OCI-LY1 (cell line): ENCODE measurements around the gene PGF.

Experiments
- H2AFZ ChIP-seq: fragments of 200-600 bp; sonication (generic), shearing (Covaris generic); 2 replicates; pipeline ENCODE4 v1.6.0; 2014; ENCODE audit warnings: antibody characterized with exemption, mild to moderate bottlenecking, low read length
- H3F3A ChIP-seq: fragments of 200-600 bp; sonication (generic), shearing (Covaris generic); 2 replicates; pipeline ENCODE4 v1.6.0; 2014; ENCODE audit warnings: mild to moderate bottlenecking, antibody characterized with exemption, low read length, moderate library complexity; ENCODE audit not compliant: insufficient read depth
- H3K27ac ChIP-seq: fragments of 200-600 bp; sonication (generic); 2 replicates; pipeline ENCODE4 v1.5.1; 2014; ENCODE audit warnings: low read length, mixed run types, mild to moderate bottlenecking, low read depth; ENCODE audit not compliant: poor library complexity, severe bottlenecking
- H3K27me3 ChIP-seq: fragments of 200-600 bp; sonication (generic); 2 replicates; pipeline ENCODE4 v1.6.0; 2014; ENCODE audit warnings: antibody characterized with exemption, mild to moderate bottlenecking, low read length, moderate library complexity; ENCODE audit not compliant: insufficient read depth
- H3K36me3 ChIP-seq: fragments of 200-600 bp; sonication (generic); 2 replicates; pipeline ENCODE4 v1.6.1; 2014; ENCODE audit warnings: mild to moderate bottlenecking, antibody characterized with exemption, low read length, moderate library complexity, mixed read lengths; ENCODE audit not compliant: insufficient read depth
- H3K4me1 ChIP-seq: fragments of 200-600 bp; sonication (generic); 2 replicates; pipeline ENCODE4 v1.5.1; 2014; ENCODE audit warnings: mild to moderate bottlenecking, low read length, moderate library complexity; ENCODE audit not compliant: insufficient read depth, severe bottlenecking
- H3K4me2 ChIP-seq: fragments of 200-600 bp; sonication (generic), shearing (Covaris generic); 2 replicates; pipeline ENCODE4 v1.6.1; 2014; ENCODE audit warnings: low read length
- H3K4me3 ChIP-seq: fragments of 200-600 bp; sonication (generic); 2 replicates; pipeline ENCODE4 v1.5.1; 2014; ENCODE audit warnings: low read length, low read depth, mild to moderate bottlenecking, mixed read lengths; ENCODE audit not compliant: poor library complexity, severe bottlenecking
- H3K79me2 ChIP-seq: fragments of 200-600 bp; shearing (Covaris generic); 2 replicates; pipeline ENCODE4 v1.6.1; 2016; ENCODE audit warnings: mixed run types, low read length, mixed read lengths; ENCODE audit not compliant: insufficient read depth
- H3K9ac ChIP-seq: fragments of 200-600 bp; sonication (generic), shearing (Covaris generic); 2 replicates; pipeline ENCODE4 v1.6.1; 2014; ENCODE audit warnings: mild to moderate bottlenecking, low read length, mixed read lengths
- H3K9me2 ChIP-seq: fragments of 200-600 bp; sonication (generic), shearing (Covaris generic); 2 replicates; pipeline ENCODE4 v1.6.1; 2014; ENCODE audit warnings: low read depth, mild to moderate bottlenecking, low read length, mixed read lengths
- H3K9me3 ChIP-seq: fragments of 200-600 bp; shearing (Covaris generic); 2 replicates; pipeline ENCODE4 v1.6.1; 2014; ENCODE audit warnings: low read length, mixed read lengths
- H4K20me1 ChIP-seq: fragments of 200-600 bp; sonication (generic), shearing (Covaris generic); 2 replicates; pipeline ENCODE4 v1.6.0; 2016; ENCODE audit warnings: mild to moderate bottlenecking, low read length; ENCODE audit not compliant: insufficient read depth
- EZH2 ChIP-seq: fragments of 200-600 bp; sonication (generic), shearing (Covaris generic); IDR thresholded peaks from 2 replicates; pipeline ENCODE4 v1.8.0; 2017; ENCODE audit warnings: borderline replicate concordance, mixed run types, mild to moderate bottlenecking, antibody characterized with exemption, low read length, moderate library complexity, mixed read lengths
- TF ChIP-seq, protein P1 (sequence below): fragments of 200-600 bp; sonication (generic), shearing (Covaris generic); IDR thresholded peaks from 2 replicates; pipeline ENCODE4 v1.5.1; 2017; ENCODE audit warnings: mild to moderate bottlenecking, antibody characterized with exemption, low read length, moderate library complexity, mixed read lengths

PGF gene

DNA sequence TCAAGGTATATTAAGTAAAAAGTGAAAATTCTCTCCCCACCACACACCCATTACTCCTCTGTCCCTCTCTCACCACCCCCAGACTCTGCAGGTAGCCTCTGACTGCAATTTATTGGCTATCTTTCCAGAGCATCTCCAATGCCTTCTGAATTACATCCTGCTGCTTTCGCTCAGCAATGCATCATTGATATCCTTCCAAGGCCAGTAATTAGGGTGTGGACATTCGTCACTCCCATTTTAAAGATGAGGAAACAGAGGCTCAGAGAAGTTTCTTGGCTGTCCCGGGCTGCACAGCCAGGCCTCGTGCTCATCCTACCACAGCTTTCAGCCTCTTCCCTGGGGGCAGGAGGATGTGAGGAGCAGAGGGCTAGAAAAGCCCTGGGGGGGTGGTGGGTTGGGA lies 23.6 kb upstream of the PGF start:
- H3K36me3 ChIP-seq: no peaks in the 10 kb centered on the region
- no peaks in the 10 kb centered on the region for H3K9me2 ChIP-seq
- H3K27ac ChIP-seq: no peak overlapping the region
- no peak overlapping the region for H3K4me2 ChIP-seq
- no peaks in the 10 kb centered on the region for H3K4me1 ChIP-seq
- H3K79me2 ChIP-seq: no peaks in the 10 kb centered on the region
- no peak overlapping the region for H3K9ac ChIP-seq
- no peaks in the 10 kb centered on the region for H3K9me3 ChIP-seq
- H2AFZ ChIP-seq: no peak overlapping the region
- H4K20me1 ChIP-seq: no peaks in the 10 kb centered on the region
- H3K4me3 ChIP-seq: no peak overlapping the region
- H3F3A ChIP-seq: no peaks in the 10 kb centered on the region
- no peak for TF ChIP-seq EZH2
- TF ChIP-seq, protein P1, sequence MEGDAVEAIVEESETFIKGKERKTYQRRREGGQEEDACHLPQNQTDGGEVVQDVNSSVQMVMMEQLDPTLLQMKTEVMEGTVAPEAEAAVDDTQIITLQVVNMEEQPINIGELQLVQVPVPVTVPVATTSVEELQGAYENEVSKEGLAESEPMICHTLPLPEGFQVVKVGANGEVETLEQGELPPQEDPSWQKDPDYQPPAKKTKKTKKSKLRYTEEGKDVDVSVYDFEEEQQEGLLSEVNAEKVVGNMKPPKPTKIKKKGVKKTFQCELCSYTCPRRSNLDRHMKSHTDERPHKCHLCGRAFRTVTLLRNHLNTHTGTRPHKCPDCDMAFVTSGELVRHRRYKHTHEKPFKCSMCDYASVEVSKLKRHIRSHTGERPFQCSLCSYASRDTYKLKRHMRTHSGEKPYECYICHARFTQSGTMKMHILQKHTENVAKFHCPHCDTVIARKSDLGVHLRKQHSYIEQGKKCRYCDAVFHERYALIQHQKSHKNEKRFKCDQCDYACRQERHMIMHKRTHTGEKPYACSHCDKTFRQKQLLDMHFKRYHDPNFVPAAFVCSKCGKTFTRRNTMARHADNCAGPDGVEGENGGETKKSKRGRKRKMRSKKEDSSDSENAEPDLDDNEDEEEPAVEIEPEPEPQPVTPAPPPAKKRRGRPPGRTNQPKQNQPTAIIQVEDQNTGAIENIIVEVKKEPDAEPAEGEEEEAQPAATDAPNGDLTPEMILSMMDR: no peak
- H3K27me3 ChIP-seq: peaks cover 6% of the 10 kb centered on the region; the same call in 1 of the 2 replicates

- Histone ChIP-seq H3K4me2 (no peak overlapping the region), H3K27ac (no peak overlapping the region)
Measured at GRCh38 chr14:74978416-74978947, 23.1 kb upstream of the PGF start.

DNA sequence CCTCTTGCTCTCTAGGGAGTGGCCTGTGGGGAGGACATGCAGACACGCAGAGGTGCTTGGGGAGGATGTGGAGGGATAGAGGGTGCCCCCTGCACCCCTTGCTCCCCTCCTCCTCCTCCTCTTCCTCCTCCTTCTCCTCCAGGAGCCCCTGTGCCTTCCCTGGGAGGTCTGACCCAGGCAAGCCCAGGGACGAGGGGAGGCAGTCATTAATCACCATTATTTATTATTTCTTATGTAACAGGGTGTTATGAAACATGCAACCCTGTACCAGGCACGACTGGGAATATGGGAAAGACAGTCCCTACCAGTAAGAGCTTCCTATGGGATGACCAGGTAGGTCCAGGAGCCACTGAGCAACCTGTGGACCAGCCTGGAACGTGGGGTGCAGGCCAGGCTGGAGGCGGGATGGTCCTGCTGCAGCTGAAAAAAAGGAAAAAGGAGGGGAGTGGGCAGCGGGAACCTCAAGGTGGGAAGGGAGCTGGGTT lies 22.5 kb upstream of the PGF start:
- Histone ChIP-seq H3K36me3 (no peaks in the 10 kb centered on the region), H3K79me2 (no peaks in the 10 kb centered on the region), H3K9me3 (no peaks in the 10 kb centered on the region), H3K9me2 (no peaks in the 10 kb centered on the region), H3K4me1 (no peaks in the 10 kb centered on the region), H3K4me2 (no peak overlapping the region), H2AFZ (no peak overlapping the region), H3K4me3 (no peak overlapping the region), H3K9ac (no peak overlapping the region), H4K20me1 (no peaks in the 10 kb centered on the region), H3F3A (no peaks in the 10 kb centered on the region), H3K27me3 (peaks cover 6% of the 10 kb centered on the region; the same call in 1 of the 2 replicates), H3K27ac (no peak overlapping the region)
- TF ChIP-seq, protein P1: no peak
- no peak for TF ChIP-seq EZH2

More at GRCh38 chr14:74978416-74978947, 23.1 kb upstream of the PGF start:
- Histone ChIP-seq H3K4me1 (no peaks in the 10 kb centered on the region), H3K36me3 (no peaks in the 10 kb centered on the region), H3K9me3 (no peaks in the 10 kb centered on the region), H3K9me2 (no peaks in the 10 kb centered on the region), H3F3A (no peaks in the 10 kb centered on the region), H4K20me1 (no peaks in the 10 kb centered on the region), H3K9ac (no peak overlapping the region), H3K4me3 (no peak overlapping the region), H2AFZ (no peak overlapping the region), H3K79me2 (no peaks in the 10 kb centered on the region), H3K27me3 (peaks cover 6% of the 10 kb centered on the region; the same call in 1 of the 2 replicates)
- TF ChIP-seq, protein P1: no peak
- no peak for TF ChIP-seq EZH2
